Skeletal muscle tissue (tissue), 4 donors: ENCODE data around the gene FZD4. TPM values are rescaled to one million over a fixed set of nuclear protein-coding genes. Genes with fewer than 3 reads are reported as not detected.
"Not testable (repeated sequence)": the region's sequence is repeated elsewhere in the genome, so short reads cannot be mapped to it uniquely, and the experiment has no call there.

Experiments used
- H3K27ac ChIP-seq: one replicate; pipeline ENCODE4 v1.7.0; 2013; ENCODE audit warnings: mild to moderate bottlenecking, low read depth, low read length, inconsistent platforms
- H3K27me3 ChIP-seq, 3 donors: one replicate each; pipeline ENCODE4 v1.7.0; 2013; ENCODE audit warnings: low read length in 3 of 3; ENCODE audit not compliant: control insufficient read depth in 3 of 3, insufficient read depth in 3 of 3
- H3K36me3 ChIP-seq, 3 donors: one replicate each; pipeline ENCODE4 v1.7.0; 2013; ENCODE audit warnings: low read length in 3 of 3; ENCODE audit not compliant: control insufficient read depth in 3 of 3, insufficient read depth in 3 of 3
- H3K4me1 ChIP-seq, 3 donors: one replicate each; pipeline ENCODE4 v1.7.0; 2013; ENCODE audit warnings: low read length in 3 of 3, mild to moderate bottlenecking in 3 of 3; ENCODE audit not compliant: control insufficient read depth in 3 of 3, insufficient read depth in 3 of 3
- H3K4me3 ChIP-seq, 3 donors: one replicate each; pipeline ENCODE4 v1.7.0; 2013; ENCODE audit warnings: low read length in 3 of 3
- H3K9ac ChIP-seq, 3 donors: one replicate each; pipeline ENCODE4 v1.7.0; 2013; ENCODE audit warnings: low read length in 3 of 3, mild to moderate bottlenecking in 3 of 3, moderate library complexity in 2 of 3, low read depth in 1 of 3
- H3K9me3 ChIP-seq, 3 donors: one replicate each; pipeline ENCODE4 v1.7.0; 2013; ENCODE audit warnings: low read length in 3 of 3; ENCODE audit not compliant: control insufficient read depth in 3 of 3
- total RNA-seq: library from RNA; depleted of rRNA; stranded (reverse); fragments of >200 nt; gene quantifications from one replicate; pipeline ENCODE4 v1.2.3, GENCODE V29; 2014
- donor health status: Osteomylitis.

Gene FZD4
- total RNA-seq, 1 donor from 2014 or later, result 56.4 TPM

DNA sequence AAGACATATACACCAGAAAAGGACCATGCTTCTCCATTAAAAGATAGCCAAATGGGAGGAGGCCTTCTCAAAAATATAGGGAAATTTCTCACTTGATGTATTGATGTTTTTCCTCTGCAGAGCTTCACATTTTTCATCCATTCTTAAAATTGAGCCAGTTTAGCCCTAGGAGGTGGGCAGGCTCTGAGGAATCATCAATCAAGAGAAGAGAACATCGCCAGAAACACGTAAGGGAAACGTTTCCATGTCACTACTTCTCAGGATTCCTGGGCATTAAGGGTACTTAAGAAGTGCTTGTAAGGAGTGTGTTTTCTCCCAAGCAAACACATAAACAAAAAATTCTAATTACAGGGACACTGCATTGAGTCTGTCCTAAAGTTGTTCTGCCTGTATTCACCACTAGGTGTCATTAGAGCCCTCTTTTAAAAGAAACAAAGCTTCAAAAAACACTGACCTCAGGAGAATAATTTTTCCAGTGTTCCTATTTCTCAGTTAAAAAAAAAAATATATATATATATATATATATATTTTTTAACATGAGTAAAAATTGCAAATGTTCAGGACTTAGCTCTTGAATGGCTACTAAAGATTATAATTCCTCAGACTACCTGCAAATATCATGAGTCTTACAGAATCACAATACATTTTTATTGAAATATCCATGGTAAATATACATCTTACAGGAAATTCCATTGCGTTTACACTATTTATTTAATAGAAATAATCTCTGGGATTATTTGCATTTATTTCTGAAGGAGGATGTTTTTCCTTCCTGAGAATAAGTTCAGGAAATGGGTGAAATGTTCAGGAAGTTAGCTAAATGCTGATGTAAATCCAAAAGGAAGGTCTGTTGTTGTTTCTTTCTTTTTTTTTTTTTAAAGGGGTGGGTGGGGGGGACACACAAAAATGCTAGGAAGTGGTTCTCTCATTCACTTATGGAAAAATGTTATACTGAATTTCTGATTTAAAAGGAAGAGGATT is 16.0 kb downstream of the FZD4 start:
- Histone ChIP-seq H3K9me3 (no peaks in the 10 kb centered on the region), H3K36me3 (peaks cover 2 to 7% (median 4%) of the 10 kb centered on the region in 3 donors), H3K9ac (no peak overlapping the region), H3K27me3 (no peaks in the 10 kb centered on the region), H3K27ac (no peak overlapping the region), H3K4me1 (peaks cover 28 to 35% (median 31%) of the 10 kb centered on the region in 3 donors), H3K4me3 (no peak overlapping the region)

DNA sequence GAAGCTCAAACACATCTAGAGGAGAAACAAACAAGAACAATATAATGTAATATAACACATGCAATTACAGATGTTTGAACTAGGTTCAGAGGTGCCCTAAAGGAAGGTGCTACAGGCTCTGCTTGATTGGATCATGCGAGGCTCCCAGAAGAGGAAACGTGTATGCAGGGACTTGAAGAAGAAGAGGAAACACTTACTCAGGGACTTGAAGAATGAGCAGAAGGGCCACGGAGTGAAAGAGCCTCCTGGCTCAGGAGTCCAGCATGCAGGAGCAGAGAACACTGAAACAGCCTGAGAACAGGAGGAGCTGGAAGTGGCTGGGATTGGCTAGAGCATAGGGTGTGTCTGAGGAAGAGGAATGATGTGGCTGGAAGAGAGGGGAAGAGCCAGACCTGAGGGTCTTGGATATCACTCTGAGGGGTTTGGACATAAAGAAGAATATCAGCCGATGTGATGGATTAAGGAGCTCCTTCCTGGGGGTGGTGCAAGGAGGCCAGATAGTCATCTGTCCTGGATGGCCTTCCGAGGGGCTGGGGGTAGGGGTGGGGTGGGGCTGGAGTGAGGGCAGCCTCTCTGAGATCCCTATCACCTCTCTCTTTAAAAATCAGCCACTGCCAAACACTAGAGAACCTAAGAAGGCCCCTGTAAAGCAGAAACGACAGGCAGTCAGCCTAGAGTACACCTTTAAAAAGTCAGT is 16.8 kb downstream of the FZD4 start:
- Histone ChIP-seq H3K9me3 (no peaks in the 10 kb centered on the region), H3K27me3 (no peaks in the 10 kb centered on the region), H3K4me3 (no peak overlapping the region), H3K9ac (no peak overlapping the region), H3K4me1 (peaks cover 28 to 37% (median 31%) of the 10 kb centered on the region in 3 donors), H3K27ac (no peak overlapping the region), H3K36me3 (peaks cover 0 to 7% (median 0%) of the 10 kb centered on the region in 3 donors)

DNA sequence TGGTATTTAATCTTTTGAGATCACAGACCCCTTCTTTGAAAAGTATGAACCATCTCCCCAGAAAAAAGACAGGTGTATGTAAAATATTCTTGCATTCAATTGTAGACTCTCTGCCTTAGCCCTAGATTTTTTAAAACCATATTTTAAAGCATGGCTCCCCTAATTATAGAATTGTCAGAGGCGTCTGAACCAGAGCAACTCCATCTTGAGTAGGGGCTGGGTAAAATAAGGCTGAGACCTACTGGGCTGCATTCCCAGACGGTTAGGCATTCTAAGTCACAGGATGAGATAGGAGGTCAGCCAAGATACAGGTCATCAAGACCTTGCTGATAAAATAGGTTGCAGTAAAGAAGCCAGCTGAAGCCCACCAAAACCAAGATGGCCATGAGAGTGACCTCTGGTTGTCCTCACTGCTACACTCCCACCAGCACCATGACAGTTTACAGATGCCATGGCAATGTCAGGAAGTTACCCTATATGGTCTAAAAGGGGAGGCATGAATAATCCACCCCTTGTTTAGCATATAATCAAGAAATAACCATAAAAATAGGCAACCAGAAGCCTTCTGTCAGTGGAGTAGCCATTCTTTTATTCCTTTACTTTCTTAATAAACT is 17.9 kb downstream of the FZD4 start:
- peaks cover 31 to 42% (median 34%) of the 10 kb centered on the region in 3 donors for H3K4me1 ChIP-seq
- H3K27ac ChIP-seq, H3K36me3 ChIP-seq, H3K9me3 ChIP-seq, H3K4me3 ChIP-seq, H3K27me3 ChIP-seq, H3K9ac ChIP-seq: not testable (repeated sequence)

DNA sequence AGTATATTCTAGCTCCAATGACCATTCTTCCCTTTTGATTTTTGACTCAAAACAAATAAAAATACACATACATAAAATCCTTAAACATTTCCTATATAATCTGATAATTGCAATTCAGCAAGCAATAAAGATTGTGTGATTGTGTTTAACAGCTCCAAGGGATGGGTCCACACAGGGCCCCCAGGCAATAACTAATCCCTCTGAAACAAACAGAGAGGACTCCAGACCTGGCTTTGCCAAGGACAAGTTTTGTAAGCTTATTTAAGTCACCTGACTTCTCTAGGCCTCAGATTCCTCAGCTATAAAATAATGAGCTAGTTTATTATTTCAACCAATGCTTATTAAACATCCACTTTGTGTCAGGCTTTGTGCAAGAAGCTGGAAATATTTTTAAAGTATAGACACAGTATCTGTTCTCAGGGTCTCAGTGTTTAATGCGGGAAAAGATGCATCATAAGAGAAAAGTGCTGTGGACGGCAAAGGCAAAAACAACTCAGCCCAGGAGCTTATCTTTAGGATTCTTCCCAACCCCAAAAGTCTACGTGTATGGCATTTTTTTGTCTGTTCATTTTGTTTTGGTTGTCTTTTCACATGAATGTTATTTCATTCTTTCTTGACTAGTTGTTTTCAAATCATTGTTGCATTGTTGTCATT is 20.1 kb downstream of the FZD4 start:
- Histone ChIP-seq H3K4me1 (peaks cover 13 to 25% (median 17%) of the 10 kb centered on the region in 3 donors), H3K27me3 (no peaks in the 10 kb centered on the region), H3K9me3 (no peaks in the 10 kb centered on the region), H3K27ac (no peak overlapping the region), H3K4me3 (no peak overlapping the region), H3K9ac (peak overlapping the region in 1 of 3 donors; percentile 28), H3K36me3 (peaks cover 0 to 7% (median 0%) of the 10 kb centered on the region in 3 donors)

DNA sequence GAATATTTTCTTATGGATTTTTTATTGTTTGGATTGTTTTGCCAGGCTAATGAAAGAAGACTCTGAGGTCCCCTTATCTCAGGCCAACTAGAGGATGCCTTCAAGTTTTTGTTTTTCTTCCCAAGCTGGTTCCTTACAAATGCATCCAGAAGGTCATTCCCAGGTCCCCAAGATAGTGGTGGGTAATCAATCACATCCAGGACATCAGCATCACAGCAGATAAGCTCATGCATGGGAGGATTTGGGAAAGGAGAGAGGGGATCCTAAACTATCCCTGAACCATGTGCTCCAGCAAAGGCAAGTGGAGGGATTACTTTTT is 20.7 kb downstream of the FZD4 start:
- Histone ChIP-seq H3K27ac (no peak overlapping the region), H3K4me3 (no peak overlapping the region), H3K4me1 (peaks cover 9 to 22% (median 12%) of the 10 kb centered on the region in 3 donors), H3K36me3 (peaks cover 0 to 7% (median 0%) of the 10 kb centered on the region in 3 donors), H3K9ac (no peak overlapping the region), H3K27me3 (no peaks in the 10 kb centered on the region), H3K9me3 (no peaks in the 10 kb centered on the region)

DNA sequence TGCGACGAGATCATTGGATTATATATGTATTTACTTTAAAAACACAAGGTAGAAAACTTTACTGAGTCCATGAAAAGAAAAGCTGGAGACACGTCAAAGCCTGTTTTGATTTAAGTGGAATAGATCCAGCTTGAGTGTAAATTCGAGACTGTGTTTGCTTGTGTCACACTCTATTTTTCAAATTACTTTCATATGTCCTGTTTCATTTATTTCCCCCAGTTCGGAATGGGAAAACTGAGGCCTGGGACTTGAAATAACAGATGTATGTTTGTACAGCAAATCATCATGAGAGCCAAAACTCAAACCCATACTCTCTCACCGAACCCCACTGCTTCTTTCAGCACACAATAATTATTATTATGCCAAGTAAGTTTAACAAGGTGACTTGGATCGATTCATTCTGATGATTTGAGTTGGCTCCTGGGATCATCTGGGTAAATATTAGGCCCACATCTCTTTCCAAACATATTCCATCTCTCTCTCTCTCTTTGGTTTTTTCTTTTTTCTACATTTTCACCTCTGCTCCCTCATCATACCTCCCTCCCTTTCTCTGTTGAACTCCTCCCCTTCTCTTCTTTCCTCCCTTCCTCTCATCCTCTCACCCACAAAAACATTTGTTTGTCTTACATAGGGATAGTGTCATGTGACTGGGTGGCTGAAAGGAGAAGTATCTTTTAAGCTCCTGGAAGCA is 21.2 kb downstream of the FZD4 start:
- Histone ChIP-seq H3K9me3 (no peaks in the 10 kb centered on the region), H3K27me3 (no peaks in the 10 kb centered on the region), H3K9ac (no peak overlapping the region), H3K27ac (no peak overlapping the region), H3K4me3 (no peak overlapping the region), H3K4me1 (peaks cover 9 to 21% (median 12%) of the 10 kb centered on the region in 3 donors), H3K36me3 (peaks cover 0 to 7% (median 0%) of the 10 kb centered on the region in 3 donors)

DNA sequence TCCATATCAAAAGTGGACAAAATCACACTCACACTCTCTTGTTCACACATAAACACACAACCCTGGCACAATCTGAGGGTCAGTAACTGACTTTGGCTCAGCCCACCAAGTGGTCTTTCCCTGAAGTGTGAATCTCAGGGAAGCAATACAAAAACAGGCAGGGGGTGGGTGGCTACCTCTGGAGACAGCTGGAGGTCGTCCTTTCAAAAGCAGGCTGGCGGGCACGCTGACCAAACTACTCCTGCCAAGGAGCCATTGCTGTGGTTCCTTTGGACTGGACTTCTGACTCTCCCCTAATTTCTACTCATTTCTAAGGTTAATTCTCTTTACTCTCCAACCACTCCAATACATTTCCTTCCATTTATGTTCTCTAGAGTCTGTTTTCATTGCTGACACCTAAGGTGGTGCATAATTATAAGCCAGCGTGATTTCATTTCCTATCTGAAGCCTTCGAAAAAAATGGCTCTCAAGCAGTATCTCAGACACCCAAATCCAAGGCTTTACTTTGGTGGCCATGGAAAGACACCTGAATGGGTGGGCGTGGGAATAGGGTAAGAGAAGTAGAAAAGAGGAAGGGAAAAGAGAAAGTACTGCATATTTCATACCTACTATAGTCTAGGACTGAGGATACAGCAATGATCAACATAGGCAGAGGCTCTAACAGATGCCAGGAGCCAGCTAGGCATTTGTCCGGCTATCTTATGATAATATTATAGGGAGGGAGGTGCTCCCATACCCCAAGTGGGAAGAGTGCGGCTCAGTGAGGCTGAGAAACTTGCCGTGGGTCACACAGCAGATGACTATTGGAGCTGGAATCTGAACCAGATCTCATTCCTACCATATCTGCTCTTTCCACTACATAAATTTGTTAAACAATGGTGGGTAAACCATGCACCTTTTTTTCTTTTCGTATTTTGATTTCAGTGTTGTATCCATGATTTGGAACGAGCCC is 22.0 kb downstream of the FZD4 start:
- peaks cover 0 to 5% (median 0%) of the 10 kb centered on the region in 3 donors for H3K36me3 ChIP-seq
- no peak overlapping the region for H3K4me3 ChIP-seq
- H3K27ac ChIP-seq, result peak overlapping the region; percentile 19
- no peaks in the 10 kb centered on the region for H3K27me3 ChIP-seq
- H3K4me1 ChIP-seq, result peaks cover 8 to 16% (median 9%) of the 10 kb centered on the region in 3 donors
- no peaks in the 10 kb centered on the region for H3K9me3 ChIP-seq
- no peak overlapping the region for H3K9ac ChIP-seq

DNA sequence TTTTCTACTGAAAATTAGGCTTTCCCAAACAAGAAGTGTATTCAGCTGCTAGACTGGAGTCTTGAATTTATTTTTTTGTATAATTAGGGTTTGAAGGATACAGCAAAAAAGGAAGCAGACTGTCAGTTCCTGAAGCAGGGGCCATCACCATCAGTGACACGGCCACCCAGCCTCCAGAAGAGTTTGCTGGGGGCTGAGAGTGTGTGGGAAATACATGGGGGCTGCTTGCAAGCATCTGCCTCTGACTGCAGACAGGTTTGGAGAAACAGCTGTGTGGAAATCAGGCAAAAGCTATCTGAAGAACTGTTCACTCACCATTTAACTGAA is 23.0 kb downstream of the FZD4 start:
- Histone ChIP-seq H3K9me3 (no peaks in the 10 kb centered on the region), H3K9ac (no peak overlapping the region), H3K27me3 (no peaks in the 10 kb centered on the region), H3K36me3 (no peaks in the 10 kb centered on the region), H3K4me3 (no peak overlapping the region), H3K27ac (peak overlapping the region; percentile 30), H3K4me1 (peaks cover 8 to 15% (median 9%) of the 10 kb centered on the region in 3 donors)
